ENCODE measurements around the gene MBOAT2. TPM values are rescaled to one million over a fixed set of nuclear protein-coding genes. Genes with fewer than 3 reads are reported as not detected.
"Not testable (repeated sequence)": the region's sequence is repeated elsewhere in the genome, so short reads cannot be mapped to it uniquely, and the experiment has no call there.

The MBOAT2 gene, protein sequence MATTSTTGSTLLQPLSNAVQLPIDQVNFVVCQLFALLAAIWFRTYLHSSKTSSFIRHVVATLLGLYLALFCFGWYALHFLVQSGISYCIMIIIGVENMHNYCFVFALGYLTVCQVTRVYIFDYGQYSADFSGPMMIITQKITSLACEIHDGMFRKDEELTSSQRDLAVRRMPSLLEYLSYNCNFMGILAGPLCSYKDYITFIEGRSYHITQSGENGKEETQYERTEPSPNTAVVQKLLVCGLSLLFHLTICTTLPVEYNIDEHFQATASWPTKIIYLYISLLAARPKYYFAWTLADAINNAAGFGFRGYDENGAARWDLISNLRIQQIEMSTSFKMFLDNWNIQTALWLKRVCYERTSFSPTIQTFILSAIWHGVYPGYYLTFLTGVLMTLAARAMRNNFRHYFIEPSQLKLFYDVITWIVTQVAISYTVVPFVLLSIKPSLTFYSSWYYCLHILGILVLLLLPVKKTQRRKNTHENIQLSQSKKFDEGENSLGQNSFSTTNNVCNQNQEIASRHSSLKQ
- 9.5 and 9.6 TPM in 2 replicates for polyA plus RNA-seq (2013)

DNA sequence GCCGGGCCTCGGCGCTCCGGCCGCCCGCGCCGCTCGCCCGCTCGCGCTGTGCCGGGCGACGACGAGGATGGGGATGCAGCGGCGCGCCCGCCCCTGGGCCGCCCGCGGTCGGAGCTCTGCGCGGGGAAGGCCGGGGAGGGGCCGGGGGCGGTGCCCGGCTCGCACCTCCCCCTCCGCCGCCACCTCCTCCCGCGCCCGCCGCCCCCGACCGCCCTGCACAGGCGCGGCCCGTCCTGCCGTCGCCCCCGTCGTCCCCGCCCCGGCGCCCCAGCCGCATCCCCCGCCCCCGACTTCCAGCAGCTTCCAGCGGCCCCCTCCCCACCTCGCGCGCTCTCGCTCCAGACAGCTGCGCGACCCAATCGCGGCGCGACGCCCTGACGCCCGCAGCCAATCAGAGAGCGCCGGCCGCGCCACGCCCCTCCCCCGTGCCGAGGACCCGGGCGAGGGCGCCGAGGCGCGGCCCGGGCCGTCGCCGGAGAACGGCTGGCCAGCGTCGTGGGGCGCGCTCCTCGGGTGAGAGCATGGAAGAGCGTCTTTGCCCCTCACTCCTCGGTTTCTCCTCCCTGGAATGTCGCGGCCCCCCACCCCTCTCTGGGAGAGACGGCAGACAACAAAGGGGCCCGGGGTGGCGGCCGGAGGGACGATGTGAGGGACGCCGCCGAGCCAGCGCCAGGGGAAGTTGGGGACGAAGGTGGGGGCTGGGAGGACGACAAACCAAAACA lies at the start of gene MBOAT2:
Gene MBOAT2, minus strand, starts transcription at position 69 of the 722 bp plus-strand sequence. CDS start 70 bp downstream, outside the sequence.
- peak within 1 kb of the TSS; percentile 65 for H3K4ac ChIP-seq (ENCODE audit: low read depth, low read length)
- H3K14ac ChIP-seq (ENCODE audit: low read length), result peak within 1 kb of the TSS; percentile 78
- peaks cover 0 to 9% of the 10 kb centered on the region in 2 experiments for H3K4me1 ChIP-seq (ENCODE audit: control insufficient read depth in 1 of 2, insufficient read depth in 2 of 2, low read length in 2 of 2)
- H3K27ac ChIP-seq (ENCODE audit: low read depth, low read length), result peak within 1 kb of the TSS; percentile 92
- WGBS (ENCODE audit: extremely low coverage, insufficient coverage, insufficient read length), result no CpG with 5 or more reads among the region's 104 CpGs
- H3K79me1 ChIP-seq (ENCODE audit: low read length), result peaks cover 8% of the 10 kb centered on the region
- H3K27me3 ChIP-seq (ENCODE audit: insufficient read depth, low read length), result no peaks in the 10 kb centered on the region
- H2BK120ac ChIP-seq (ENCODE audit: insufficient read depth, low read length, poor library complexity), result peak within 1 kb of the TSS; percentile 93
- peak within 1 kb of the TSS; percentile 74 for H3K9ac ChIP-seq (ENCODE audit: low read length)
- peak within 1 kb of the TSS; percentile 83 for H3K4me2 ChIP-seq (ENCODE audit: low read length)
- no peaks in the 10 kb centered on the region for H3K36me3 ChIP-seq (ENCODE audit: control insufficient read depth in 1 of 2, insufficient read depth in 2 of 2, low read length in 2 of 2)
- H3K18ac ChIP-seq (ENCODE audit: low read length), result peak within 1 kb of the TSS; percentile 71
- H4K12ac ChIP-seq (ENCODE audit: low read depth, low read length), result peak within 1 kb of the TSS; percentile 90
- peak within 1 kb of the TSS; percentile 93 for H2BK5ac ChIP-seq (ENCODE audit: low read depth, low read length, poor library complexity)
- H3K23ac ChIP-seq (ENCODE audit: low read length), result no peak within 1 kb of the TSS
- H3K79me2 ChIP-seq (ENCODE audit: control insufficient read depth, insufficient read depth, low read length, poor library complexity), result peaks cover 7% of the 10 kb centered on the region
- DNase-seq, result peak; percentile 75 to 87
- peak within 1 kb of the TSS; percentile 95 for H2AFZ ChIP-seq (ENCODE audit: insufficient read depth, low read length, poor library complexity)
- no peak within 1 kb of the TSS for H2AK5ac ChIP-seq (ENCODE audit: low read length)
- H4K8ac ChIP-seq (ENCODE audit: low read depth, low read length), result peak within 1 kb of the TSS; percentile 91
- H2BK12ac ChIP-seq (ENCODE audit: low read length), result no peak within 1 kb of the TSS
- no peaks in the 10 kb centered on the region for H3K9me3 ChIP-seq (ENCODE audit: insufficient read depth, low read depth, low read length)
- H4K91ac ChIP-seq (ENCODE audit: low read depth, low read length), result peak within 1 kb of the TSS; percentile 97
- peak within 1 kb of the TSS; percentile 88 for H3K4me3 ChIP-seq (ENCODE audit: low read depth, low read length)

DNA sequence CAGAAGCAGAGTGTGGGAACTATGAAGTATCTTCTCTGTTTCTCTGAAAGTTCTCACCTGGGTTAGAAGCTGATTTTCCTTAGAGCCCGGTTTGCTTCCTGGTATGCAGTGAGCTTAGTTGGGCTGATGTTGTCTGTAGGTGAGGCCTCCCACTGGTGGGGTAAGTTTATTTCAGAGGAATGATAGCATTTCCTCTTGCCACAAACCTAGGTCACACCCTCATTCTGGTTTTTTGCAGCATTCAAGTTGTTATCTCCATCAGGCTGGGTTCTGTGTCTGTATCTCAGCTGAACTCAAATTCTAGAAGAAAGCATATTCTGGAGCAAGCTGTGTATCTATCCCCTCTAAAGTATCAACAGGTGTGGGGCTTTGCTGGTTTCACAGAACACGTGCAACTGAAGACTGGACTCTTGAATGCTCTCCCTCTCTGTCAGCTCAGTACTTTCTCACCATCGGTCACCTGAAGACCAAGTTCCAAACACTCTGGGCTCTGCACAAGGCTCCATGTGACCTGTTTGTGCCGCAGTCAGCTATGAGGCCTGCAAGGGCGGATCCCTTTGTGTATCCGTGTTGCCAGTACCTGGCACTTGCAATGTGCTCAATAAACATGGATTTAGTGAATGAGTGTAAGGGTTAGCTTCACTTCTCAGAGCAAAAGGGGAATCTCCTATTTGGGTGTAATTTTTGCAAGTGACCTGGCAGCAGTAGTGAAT lies 49.5 kb upstream of the MBOAT2 start:
- Histone ChIP-seq H4K12ac (ENCODE audit: low read depth, low read length) (no peak overlapping the region), H3K18ac (ENCODE audit: low read length) (no peak overlapping the region), H3K36me3 (ENCODE audit: control insufficient read depth in 1 of 2, insufficient read depth in 2 of 2, low read length in 2 of 2) (no peaks in the 10 kb centered on the region), H2BK120ac (ENCODE audit: insufficient read depth, low read length, poor library complexity) (no peak overlapping the region), H4K8ac (ENCODE audit: low read depth, low read length) (no peak overlapping the region), H4K91ac (ENCODE audit: low read depth, low read length) (no peak overlapping the region), H3K9me3 (ENCODE audit: insufficient read depth, low read depth, low read length) (no peaks in the 10 kb centered on the region), H3K14ac (ENCODE audit: low read length) (no peak overlapping the region), H3K79me1 (ENCODE audit: low read length) (no peaks in the 10 kb centered on the region), H3K9ac (ENCODE audit: low read length) (no peak overlapping the region), H3K27ac (ENCODE audit: low read depth, low read length) (no peak overlapping the region), H3K4ac (ENCODE audit: low read depth, low read length) (no peak overlapping the region), H3K4me1 (ENCODE audit: control insufficient read depth in 1 of 2, insufficient read depth in 2 of 2, low read length in 2 of 2) (peaks cover 0 to 3% of the 10 kb centered on the region in 2 experiments), H2BK12ac (ENCODE audit: low read length) (no peak overlapping the region), H3K4me3 (ENCODE audit: low read depth, low read length) (no peak overlapping the region), H2AK5ac (ENCODE audit: low read length) (no peak overlapping the region), H3K79me2 (ENCODE audit: control insufficient read depth, insufficient read depth, low read length, poor library complexity) (no peaks in the 10 kb centered on the region), H3K27me3 (ENCODE audit: insufficient read depth, low read length) (no peaks in the 10 kb centered on the region), H3K4me2 (ENCODE audit: low read length) (no peak overlapping the region), H3K23ac (ENCODE audit: low read length) (no peak overlapping the region), H2AFZ (ENCODE audit: insufficient read depth, low read length, poor library complexity) (no peak overlapping the region), H2BK5ac (ENCODE audit: low read depth, low read length, poor library complexity) (no peak overlapping the region)
- no CpG with 5 or more reads among the region's 6 CpGs for WGBS (ENCODE audit: extremely low coverage, insufficient coverage, insufficient read length)
- DNase-seq, result no peak

DNA sequence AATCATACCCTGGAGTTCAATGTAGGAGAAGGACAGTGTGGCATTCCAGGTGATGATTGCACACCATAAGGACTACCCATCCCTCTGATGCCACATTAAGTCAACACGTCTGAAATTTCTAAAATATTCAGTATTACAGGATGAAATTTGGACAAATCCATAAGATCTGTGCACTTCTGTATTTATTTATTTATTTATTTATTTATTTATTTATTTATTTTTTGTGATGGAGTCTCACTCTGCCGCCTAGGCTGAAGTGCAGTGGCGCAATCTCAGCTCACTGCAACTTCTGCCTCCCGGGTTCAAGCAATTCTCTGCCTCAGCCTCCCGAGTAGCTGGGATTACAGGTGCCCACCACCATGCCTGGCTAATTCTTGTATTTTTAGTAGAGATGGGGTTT lies 48.0 kb upstream of the MBOAT2 start:
- not testable (repeated sequence) for DNase-seq; H3K14ac ChIP-seq (ENCODE audit: low read length); H2AK5ac ChIP-seq (ENCODE audit: low read length); H3K4me2 ChIP-seq (ENCODE audit: low read length); H3K4ac ChIP-seq (ENCODE audit: low read depth, low read length); H3K18ac ChIP-seq (ENCODE audit: low read length); H3K9me3 ChIP-seq (ENCODE audit: insufficient read depth, low read depth, low read length); H3K79me1 ChIP-seq (ENCODE audit: low read length); H2BK5ac ChIP-seq (ENCODE audit: low read depth, low read length, poor library complexity); H2AFZ ChIP-seq (ENCODE audit: insufficient read depth, low read length, poor library complexity); H4K91ac ChIP-seq (ENCODE audit: low read depth, low read length); H2BK120ac ChIP-seq (ENCODE audit: insufficient read depth, low read length, poor library complexity); H3K23ac ChIP-seq (ENCODE audit: low read length); H3K27me3 ChIP-seq (ENCODE audit: insufficient read depth, low read length); H4K8ac ChIP-seq (ENCODE audit: low read depth, low read length); H3K9ac ChIP-seq (ENCODE audit: low read length); H3K27ac ChIP-seq (ENCODE audit: low read depth, low read length); H3K4me3 ChIP-seq (ENCODE audit: low read depth, low read length); H3K79me2 ChIP-seq (ENCODE audit: control insufficient read depth, insufficient read depth, low read length, poor library complexity); H3K4me1 ChIP-seq (ENCODE audit: control insufficient read depth in 1 of 2, insufficient read depth in 2 of 2, low read length in 2 of 2); H3K36me3 ChIP-seq (ENCODE audit: control insufficient read depth in 1 of 2, insufficient read depth in 2 of 2, low read length in 2 of 2); H4K12ac ChIP-seq (ENCODE audit: low read depth, low read length); H2BK12ac ChIP-seq (ENCODE audit: low read length)
- WGBS (ENCODE audit: extremely low coverage, insufficient coverage, insufficient read length), result no CpG with 5 or more reads among the region's 5 CpGs

DNA sequence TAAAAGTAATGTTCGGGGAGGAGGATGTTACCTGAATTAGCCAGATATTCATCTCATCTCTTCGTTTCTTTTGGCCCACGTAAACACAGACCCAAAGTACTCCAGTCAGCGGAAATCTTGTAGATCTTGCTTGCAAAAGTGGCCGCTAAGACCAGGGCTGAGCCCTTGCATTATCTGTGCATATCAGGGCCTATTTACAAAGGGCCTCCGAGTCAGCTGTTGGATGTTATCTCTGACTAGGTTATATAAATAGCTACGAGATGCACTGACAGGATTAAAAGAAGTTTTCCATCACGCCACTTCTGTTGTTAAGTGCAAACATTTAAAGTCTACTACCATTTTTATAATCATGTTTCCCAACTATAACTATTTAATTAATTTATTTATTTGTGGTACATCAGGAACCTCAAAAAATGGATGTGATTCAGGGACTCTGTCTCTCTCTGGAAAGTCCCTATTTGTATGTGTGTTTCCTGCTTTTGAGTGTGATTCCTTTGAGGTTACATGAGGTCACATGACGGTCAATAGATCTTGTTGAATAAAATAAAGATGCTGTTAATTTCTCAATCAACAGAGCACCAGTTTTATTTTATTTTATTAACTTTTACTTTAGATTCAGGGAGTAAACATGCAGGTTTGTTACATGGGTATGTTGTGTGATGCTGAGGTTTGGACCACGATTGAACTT lies 46.8 kb upstream of the MBOAT2 start:
- Histone ChIP-seq H4K8ac (ENCODE audit: low read depth, low read length) (no peak overlapping the region), H3K23ac (ENCODE audit: low read length) (no peak overlapping the region), H3K36me3 (ENCODE audit: control insufficient read depth in 1 of 2, insufficient read depth in 2 of 2, low read length in 2 of 2) (no peaks in the 10 kb centered on the region), H2BK5ac (ENCODE audit: low read depth, low read length, poor library complexity) (no peak overlapping the region), H4K91ac (ENCODE audit: low read depth, low read length) (no peak overlapping the region), H3K27ac (ENCODE audit: low read depth, low read length) (no peak overlapping the region), H2AFZ (ENCODE audit: insufficient read depth, low read length, poor library complexity) (no peak overlapping the region), H3K4me3 (ENCODE audit: low read depth, low read length) (no peak overlapping the region), H4K12ac (ENCODE audit: low read depth, low read length) (no peak overlapping the region), H3K9me3 (ENCODE audit: insufficient read depth, low read depth, low read length) (no peaks in the 10 kb centered on the region), H2BK12ac (ENCODE audit: low read length) (no peak overlapping the region), H2AK5ac (ENCODE audit: low read length) (no peak overlapping the region), H3K14ac (ENCODE audit: low read length) (no peak overlapping the region), H3K79me2 (ENCODE audit: control insufficient read depth, insufficient read depth, low read length, poor library complexity) (no peaks in the 10 kb centered on the region), H3K18ac (ENCODE audit: low read length) (no peak overlapping the region), H3K79me1 (ENCODE audit: low read length) (no peaks in the 10 kb centered on the region), H2BK120ac (ENCODE audit: insufficient read depth, low read length, poor library complexity) (no peak overlapping the region), H3K4me1 (ENCODE audit: control insufficient read depth in 1 of 2, insufficient read depth in 2 of 2, low read length in 2 of 2) (peaks cover 0 to 3% of the 10 kb centered on the region in 2 experiments), H3K27me3 (ENCODE audit: insufficient read depth, low read length) (no peaks in the 10 kb centered on the region), H3K9ac (ENCODE audit: low read length) (no peak overlapping the region), H3K4ac (ENCODE audit: low read depth, low read length) (no peak overlapping the region), H3K4me2 (ENCODE audit: low read length) (no peak overlapping the region)
- DNase-seq, result no peak
- no CpG with 5 or more reads among the region's 10 CpGs for WGBS (ENCODE audit: extremely low coverage, insufficient coverage, insufficient read length)
